T follicular helper cell (primary cell): ENCODE measurements around the gene SPATA12.

ENCODE experiments used
- DNase-seq: peaks from one replicate; pipeline ENCODE4 v3.0.0-alpha.2; 2020; ENCODE audit warnings: low read depth

SPATA12 gene

DNA sequence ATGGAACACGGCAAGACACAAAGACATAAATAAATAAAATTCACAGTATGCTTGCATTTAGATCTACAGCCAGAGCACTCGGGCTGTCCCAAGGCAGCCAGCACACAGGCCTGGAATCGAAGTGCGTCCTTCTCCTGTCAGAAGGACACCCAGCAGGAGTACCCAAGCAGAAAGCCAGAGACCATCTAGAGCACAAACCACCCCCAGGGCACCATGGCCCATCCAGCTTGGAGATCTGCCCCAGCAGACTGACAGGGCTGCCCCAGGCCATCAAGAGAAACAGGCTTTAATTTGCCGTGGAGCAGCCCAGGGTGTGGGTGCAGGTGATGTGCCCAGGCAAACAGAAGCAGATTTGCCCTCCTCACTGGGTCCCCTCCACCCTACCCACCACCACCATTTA is 7.8 kb upstream of the SPATA12 start:
- DNase-seq, result no peak

DNA sequence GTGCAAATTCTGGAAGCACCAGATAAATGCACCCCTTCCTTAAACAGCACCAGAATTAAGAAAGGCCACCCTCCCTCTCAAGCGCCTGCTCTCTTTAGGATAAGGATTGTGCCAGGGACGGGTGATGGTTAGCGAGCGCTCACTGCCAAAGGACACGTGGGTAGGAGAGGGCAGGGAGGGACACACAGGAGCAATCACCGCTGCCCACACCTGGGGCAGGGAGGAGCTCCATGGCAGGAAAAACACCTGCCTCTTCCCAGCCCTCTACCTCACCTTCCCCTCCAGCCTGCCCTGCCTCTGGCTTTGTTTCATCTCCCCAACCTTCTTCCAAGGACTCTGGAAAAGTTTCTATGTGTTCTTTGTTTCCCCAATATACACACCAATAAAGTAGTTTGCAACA is 7.3 kb upstream of the SPATA12 start:
- no peak for DNase-seq

DNA sequence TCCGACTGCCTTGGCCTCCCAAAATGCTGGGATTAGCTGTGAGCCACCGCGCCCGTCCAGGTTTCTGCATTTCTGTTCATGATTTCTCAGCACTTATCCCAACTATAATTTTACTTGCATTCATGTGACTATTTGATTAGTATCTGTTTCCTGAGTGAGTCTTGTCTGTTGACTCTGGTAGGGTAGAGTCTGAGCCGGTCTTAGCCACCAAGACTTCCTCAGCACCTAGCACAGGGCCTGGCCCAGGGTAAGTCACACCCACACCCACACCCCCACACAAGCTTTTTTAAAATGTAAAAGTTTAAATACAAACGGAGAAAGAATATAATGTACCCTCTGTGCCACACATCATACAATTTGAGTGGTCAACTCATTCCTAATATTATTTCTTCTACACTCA is 3.1 kb upstream of the SPATA12 start:
- DNase-seq, result no peak

DNA sequence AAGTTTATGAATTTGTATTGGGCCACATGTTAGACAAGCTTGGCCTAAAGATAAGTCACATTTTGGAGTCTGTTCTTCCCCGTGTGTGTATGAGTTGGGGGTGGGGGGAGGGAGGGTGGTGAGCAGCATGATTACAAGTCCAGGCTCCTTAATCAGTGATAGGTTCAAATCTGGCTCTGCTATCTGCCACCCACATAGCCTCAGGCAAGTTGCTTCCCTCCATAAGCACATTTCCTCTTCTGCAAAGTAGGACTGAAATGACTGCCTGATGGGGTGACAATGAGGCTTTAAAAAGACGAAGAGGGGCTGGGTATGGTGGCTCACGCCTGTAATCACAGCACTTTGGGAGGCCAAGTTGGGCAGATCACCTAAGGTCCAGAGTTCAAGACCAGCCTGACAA is 1.1 kb upstream of the SPATA12 start:
- DNase-seq, result no peak

DNA sequence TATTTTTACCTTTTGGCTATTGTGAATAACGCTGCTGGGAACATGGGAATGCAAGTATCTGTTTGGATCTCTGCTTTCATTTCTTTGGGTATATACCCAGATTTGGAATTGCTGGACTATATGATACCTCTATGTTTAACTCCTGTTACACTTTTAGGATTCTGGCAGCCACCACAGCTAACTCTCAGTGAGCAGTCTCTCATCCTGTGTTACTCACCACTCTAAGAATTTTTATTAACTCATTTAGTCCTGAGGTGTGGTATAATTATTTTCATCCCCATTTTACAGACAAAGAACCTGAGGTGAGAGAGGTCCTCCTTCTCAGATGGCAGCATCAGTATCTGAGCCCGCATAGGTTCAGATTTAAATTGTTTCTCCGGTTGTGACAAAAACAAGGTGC is 1.1 kb downstream of the SPATA12 start:
- no peak for DNase-seq

DNA sequence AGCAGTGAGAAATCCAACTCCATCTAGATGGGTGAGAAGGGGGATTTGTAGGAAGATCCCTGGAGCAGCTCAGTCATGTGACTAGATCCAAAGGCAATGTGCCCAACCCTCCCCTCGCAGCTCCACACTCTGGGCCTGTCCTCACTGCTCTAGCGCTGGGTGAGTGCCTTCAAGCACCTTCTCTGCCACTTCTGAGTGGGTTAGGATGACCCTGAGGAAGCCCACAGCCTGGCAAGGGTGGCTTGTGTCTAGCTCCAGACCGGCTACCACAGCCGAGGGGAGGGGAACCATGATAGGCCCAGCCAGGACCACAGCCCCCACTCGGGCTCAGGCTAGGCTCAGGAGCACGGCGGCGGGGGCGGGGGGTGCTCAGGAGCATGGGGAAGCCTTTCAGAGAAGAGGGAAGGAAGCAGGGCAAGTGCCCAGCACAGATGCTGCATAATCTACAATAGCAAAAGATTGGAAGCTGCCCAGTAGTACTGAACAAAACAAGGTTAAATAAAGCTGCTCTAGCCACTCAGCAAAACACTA is 1.7 kb downstream of the SPATA12 start:
- no peak for DNase-seq

DNA sequence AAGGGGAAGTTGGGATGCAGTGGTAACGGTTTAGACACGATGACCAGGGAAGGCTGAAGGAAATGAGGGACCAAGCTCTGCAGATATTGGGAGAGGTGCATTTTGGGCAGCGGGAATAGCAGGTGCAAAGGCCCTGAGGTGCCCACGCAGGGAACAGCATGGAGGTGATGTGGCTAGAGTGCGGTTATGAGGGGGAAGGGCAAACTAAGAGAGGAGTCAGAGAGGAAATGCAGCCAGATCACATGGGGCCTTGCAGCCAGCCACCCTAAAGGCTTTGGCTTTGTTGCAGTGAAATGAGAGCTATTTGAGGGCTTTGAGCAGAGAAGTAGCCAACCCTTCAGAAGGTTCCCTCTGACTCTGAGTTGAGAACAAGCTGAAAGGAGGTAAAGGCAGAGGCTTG is 2.6 kb downstream of the SPATA12 start:
- no peak for DNase-seq

DNA sequence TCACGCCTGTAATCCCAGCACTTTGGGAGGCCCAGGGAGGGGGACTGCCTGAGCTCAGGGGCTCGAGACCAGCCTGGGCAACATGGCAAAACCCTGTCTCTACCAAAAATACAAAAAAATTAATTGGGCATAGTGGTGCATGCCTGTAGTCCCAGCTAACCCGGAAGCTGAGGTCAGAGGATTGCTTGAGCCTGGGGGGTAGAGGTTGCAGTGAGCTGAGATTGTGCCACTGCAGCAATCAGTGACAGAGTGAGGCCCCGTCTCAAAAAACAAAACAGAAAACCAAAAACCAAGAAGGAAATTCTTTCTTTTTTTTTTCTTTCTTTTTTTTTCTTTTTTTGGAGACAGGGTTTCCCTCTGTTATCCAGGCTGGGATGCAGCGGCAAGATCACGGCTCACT is 3.5 kb downstream of the SPATA12 start:
- no peak for DNase-seq

DNA sequence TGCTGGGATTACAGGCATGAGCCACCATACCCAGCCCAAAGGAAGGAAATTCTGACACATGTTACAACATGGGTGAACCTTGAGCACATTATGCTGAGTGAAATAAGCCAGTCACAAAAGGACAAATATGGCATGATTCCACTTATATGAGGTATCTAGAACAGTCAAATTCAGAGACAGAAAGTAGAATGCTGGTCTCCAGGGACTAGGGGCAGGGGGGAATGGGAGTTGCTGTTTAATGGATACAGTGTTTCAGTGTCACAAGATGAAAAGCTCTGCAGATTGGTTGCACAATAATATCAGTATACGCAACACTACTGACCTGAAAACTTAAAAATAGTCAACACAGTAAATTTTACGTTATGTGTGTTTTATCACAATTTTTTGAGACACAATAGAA is 4.1 kb downstream of the SPATA12 start:
- no peak for DNase-seq

DNA sequence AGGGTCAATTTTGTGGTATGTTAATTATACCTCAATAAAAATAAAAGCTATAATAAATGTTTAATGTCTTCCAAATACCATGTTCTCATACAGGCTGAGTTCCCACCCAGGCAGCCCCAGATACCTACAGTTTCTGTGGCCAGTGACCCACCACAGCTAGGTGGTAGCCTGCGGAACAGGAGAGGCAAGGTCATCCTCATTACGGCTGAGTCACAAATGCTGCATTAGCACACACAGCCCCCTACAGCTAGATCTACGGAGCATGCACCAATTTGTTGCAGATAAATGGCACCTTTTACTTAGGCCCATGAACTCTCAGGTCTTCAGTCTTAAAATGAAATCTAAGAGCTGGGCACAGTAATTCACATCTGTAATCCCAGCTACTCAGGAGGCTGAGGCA is 5.1 kb downstream of the SPATA12 start:
- DNase-seq, result no peak

DNA sequence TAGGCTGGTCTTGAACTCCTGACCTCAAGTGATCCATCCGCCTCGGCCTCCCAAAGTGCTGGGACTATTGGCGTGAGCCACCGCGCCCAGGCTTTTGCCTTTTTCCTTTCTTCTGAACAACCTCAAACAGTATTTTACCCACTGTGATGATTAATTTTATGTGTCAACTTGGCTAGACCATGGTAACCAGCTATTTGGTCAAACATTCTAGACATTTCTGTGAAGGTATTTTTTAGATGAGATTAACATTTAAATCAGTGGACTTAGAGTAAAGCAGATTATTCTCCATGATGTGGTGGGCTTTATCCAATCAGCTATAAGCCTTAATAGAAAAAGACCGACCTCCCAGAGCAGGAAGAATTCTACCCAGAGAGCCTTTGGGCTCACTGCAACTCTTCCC is 6.0 kb downstream of the SPATA12 start:
- no peak for DNase-seq

DNA sequence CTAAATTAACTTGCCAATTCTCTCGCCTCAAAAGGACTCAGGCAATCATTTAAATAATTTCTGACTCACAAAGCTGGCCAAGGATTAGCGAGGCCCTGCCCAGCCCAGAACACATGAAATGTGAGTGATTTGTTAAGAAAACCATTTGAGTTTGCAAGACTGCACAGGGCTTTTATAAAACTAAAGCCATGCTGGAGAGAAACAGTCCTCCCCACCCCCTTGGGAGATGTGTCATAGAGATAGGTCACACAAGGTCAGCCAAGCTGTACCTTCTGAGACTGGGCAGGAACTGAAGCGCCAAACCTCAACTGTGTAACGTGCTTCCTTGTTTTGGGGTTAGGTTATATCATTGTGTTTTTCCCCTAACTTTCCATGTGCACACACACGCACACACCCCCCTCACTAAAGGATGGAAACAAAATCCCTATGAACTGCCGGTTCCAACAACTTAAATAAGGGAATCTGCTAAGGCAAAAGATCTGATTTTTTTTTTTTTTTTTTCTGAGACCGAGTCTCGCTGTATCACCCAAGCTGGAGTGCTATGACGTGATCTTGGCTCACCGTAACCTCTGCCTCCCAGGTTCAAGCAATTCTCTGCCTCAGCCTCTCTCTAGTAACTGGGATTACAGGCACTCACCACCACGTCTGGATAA is 8.1 kb downstream of the SPATA12 start:
- DNase-seq, result no peak

DNA sequence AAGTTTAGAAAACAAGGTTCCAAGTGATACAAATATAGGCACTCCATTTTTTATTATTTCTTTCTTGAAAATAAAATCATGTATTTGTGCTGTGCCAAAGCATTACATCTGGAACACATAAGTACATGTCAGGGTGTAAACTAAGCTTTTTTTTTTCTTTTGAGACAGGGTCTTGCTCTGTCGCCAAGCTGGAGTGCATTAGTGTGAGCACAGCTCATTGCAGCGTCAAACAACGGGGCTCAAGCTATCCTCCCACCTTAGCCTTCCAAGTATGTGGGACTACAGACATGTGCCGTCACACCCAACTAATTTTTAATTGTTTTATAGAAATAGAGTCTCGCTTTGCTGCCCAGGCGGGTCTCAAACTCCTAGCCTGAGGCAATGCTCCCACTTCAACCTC is 9.0 kb downstream of the SPATA12 start:
- DNase-seq, result no peak

DNA sequence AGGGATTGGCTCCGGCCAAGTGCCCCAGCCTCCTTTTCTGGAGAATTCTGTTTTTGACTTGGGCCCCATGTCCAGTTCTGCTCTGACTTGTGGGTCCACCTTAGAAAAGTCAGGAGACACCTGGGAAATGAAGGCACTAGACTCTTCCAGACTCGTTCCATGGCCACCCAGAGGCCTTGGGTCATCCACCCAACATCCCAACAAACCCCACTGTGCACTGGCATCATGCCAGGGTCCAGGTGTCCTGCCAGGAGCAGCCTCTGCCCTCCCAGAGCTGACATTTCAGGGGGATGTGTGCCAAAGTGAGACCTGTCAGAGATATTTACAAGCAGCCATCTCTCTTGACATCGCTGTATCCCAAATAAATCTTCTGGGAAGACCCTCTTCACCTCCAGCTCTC is 13.2 kb downstream of the SPATA12 start:
- no peak for DNase-seq

DNA sequence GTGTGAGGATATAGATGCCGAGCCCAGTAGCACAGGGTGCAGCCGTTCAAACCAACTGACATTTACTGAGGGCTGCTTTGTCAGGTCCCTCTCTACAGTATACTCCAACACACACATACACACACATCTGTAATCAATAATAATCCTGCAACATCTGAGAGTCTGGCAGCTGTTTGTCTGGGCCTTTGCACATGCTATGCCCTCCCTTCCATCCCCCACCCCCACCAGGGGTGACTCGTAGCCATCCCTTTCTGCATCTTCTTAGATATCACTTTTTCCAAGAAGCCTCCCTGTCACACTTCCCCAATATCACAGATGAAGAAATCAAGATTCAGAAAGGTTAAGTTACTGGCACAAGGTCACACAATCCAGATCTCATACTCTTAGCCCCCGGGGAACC is 13.7 kb downstream of the SPATA12 start:
- no peak for DNase-seq

DNA sequence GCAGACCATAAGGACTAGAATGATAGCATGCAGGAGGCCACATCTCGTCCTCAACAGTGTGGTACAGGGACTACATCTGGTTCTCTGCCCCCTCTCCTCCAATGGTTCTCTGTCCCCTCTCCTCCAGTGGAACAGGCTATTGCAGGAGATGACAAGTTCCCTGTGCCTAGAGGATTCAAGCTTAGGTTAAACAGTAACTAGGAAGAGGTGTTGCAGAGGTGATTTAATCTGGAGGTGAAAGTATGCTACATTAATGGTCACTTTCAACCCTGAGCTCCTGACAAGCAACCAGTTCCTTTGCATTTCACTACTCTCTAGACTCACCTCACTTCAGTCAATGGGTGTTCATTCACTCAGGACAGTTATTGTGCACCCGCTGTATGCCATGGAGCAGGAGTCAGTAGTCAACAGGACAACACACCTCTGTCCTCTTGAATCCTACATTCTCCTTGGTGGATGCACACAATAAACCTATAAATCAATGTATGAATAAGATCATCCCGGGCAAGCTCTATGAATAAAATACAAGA is 16.0 kb downstream of the SPATA12 start:
- DNase-seq, result no peak

DNA sequence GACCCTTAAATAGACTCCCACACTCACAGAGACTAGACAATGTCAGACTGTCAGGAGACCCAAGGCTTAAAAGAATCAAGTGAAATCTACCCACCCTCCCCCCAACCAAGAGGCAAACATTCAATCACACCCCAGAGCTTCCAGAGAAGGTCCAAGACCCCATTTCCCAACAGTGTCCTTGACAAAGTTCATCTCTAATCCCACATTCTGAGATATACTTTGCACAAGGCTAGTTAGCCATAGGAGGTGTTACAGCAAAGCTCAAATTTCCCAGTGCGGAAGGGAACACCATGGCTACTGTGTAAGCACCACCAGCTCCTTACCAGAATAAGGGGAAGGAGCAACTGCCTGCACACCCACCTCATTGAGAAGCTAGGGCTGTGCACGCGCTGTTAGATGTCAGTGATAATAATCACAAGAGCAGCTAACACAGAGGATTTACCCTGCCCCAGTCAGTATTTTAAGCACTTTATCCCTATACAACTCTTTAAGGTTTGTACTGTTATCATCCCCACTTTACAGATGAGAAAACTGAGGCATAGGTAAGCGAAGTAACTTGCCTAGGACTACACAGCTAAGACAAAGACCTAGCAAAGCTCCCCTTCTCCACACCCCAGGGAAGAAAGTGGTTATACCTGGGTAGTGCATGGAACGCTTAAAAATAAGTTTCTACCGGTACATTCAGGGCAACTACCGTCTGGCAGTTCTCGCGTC is 17.3 kb downstream of the SPATA12 start:
- no peak for DNase-seq

DNA sequence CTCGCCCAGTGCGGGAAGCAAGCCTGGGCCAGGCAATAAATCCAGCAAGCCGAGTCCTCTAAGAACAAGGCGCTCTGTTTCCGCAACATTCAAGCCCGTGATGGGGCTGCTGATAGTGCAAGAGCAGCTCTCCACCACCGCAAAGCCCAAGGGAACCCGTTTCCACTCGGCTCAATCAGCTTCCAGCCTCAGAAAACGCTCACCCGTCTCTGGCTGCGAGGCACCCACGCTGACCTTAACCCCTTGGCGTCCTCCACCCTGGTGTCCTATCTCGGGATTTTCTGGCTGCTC is 17.8 kb downstream of the SPATA12 start:
- DNase-seq, result no peak

DNA sequence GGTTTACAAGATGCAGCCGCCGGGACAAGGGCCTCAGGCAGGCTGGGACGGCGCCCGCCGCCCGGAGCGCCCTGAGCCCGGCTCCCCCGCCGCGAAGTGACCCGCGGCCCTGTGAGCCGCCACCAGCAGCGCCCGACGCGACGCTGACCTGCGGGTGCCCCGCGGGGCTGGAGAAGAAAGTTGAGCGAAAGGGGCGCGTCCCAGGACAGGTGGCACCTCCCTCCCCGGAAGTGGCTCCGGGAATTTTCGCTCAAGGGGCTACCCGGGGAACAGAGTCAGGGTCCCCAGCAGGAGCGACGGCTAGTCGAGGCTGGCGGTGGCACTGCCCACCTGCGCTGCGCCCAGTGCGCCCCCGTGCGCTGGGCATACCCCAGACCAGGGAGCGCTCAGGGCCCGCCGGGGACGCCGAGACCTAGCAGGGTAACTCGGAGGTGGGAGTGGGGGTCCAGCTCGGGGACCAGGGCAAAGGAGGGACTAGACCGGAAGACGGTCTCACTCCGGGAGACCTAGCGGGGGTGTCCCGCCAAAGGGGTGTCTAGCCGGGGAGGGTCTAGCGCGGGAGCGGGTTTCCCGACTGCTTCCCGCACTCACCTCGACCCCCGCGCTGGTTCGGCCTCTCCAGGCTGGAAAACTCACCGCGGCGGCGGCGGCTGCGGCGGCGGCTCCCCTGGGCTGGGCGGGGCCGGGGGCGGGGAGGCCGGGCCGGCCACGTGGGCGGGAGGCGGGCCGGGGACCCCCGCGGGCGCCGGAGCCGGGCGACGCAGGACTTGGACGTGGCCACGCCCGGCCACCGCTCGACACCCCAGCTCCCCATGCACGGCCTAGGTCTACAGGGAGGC is 18.4 kb downstream of the SPATA12 start:
- no peak for DNase-seq

DNA sequence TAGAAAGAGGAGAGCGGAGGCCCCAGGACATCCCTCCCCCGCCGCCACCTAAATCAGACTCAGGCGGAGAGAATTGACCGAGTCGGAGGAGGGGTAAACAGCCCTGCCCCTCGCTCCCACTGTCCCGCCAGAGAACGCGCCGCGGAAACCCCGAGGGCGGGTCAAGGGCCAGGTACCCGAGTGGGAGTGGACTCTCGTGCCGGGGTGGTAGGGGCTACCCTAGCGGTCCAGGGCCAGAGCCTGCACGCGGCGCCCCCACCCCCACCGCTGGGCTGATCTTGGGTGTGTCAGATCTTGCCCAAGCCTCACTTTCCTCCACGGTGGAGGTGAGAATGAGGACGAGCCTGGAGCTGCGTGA is 19.0 kb downstream of the SPATA12 start:
- DNase-seq, result no peak

DNA sequence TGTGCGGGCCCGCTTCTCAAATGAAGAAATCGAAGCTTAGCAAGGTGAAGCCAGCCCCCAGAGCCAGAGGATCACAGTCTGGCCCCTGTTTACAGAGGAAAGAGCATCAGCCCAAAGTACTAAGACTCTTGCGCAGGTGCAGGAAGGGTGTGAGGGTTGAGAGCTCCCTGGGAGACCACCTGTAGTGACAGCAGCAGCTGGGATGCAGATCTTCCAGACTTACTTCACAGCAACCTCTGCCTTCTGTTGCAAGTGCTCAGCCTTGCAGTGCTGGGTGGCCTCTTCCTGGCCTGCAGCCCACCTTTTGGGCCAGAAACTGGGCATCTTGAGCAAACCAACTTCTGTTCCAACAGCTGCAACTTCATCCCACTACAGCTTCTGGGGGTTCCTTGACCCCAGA is 19.7 kb downstream of the SPATA12 start:
- no peak for DNase-seq

DNA sequence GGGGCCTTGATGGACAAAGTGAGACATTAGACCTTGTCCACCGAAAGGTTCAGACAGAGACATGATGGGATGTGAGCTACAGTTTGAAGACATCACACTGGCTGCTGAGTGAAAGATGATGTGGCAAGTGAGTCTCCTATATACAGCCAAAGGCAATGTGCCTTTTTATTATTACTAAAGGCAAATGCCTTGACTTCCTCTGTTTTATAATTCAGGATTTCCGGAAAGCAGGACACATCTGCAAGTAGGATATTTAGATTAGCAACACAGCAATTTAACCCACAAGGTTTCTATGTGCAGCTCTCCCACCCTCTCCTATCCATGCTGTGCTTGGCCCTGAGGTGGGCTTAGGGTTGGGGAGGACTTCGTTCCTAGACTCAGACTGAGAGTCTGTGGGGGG is 20.7 kb downstream of the SPATA12 start:
- DNase-seq, result no peak

DNA sequence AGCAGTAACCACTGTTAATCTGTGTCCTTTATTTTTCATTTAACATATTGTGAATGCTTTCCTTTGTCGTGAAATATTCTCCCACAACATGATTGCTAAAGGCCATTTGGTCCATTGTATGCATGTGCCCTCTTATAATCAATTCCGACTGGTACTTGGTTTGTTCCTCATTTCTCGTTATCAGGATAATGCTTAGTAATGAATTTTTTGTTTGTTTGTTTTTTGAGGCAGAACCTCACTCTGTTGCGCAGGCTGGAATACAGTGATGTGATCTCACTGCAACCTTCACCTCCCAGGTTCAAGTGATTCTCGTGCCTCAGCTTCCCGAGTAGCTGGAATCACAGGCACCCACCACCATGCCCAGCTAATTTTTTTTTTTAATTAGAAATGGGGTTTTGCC is 22.0 kb downstream of the SPATA12 start:
- no peak for DNase-seq
